SK-N-SH treated with all-trans-retinoic acid at 6 μM for 48 hours (cell line): Measurements from ENCODE around the gene B4GALNT3.

ENCODE experiments used
- ATAC-seq: fragments of 200-7000 bp; cut with Tn5 transposase; 3 replicates; pipeline ENCODE4 v1.9.1; 2020; ENCODE audit warnings: mild to moderate bottlenecking, moderate library complexity
- ARNTL ChIP-seq: fragments of 450-650 bp; formaldehyde crosslinking; IDR thresholded peaks from 2 replicates; pipeline ENCODE4 v1.5.0; 2020; ENCODE audit warnings: low read depth, mild to moderate bottlenecking, moderate library complexity, borderline replicate concordance
- BACH2 ChIP-seq: fragments of 250-450 bp; sonication (Bioruptor Pico); IDR thresholded peaks from 2 replicates; pipeline ENCODE4 v1.9.0; 2021; ENCODE audit warnings: mild to moderate bottlenecking, borderline replicate concordance
- CREB5 ChIP-seq: fragments of 250-450 bp; sonication (Bioruptor Pico); IDR thresholded peaks from 2 replicates; pipeline ENCODE4 v1.5.1; 2020; ENCODE audit warnings: low read depth, mild to moderate bottlenecking, moderate library complexity
- CSDC2 ChIP-seq: fragments of 250-450 bp; sonication (Bioruptor Pico); IDR thresholded peaks from 2 replicates; pipeline ENCODE4 v1.5.0; 2020; ENCODE audit warnings: mild to moderate bottlenecking, moderate library complexity
- CSRNP3 ChIP-seq: fragments of 250-450 bp; sonication (Bioruptor Pico); IDR thresholded peaks from 2 replicates; pipeline ENCODE4 v1.5.1; 2021; ENCODE audit warnings: mild to moderate bottlenecking, moderate library complexity
- ESRRG ChIP-seq: fragments of 250-450 bp; sonication (Bioruptor Pico); IDR thresholded peaks from 2 replicates; pipeline ENCODE4 v1.6.1; 2021; ENCODE audit warnings: mild to moderate bottlenecking
- ISL1 ChIP-seq: fragments of 250-450 bp; sonication (Bioruptor Pico); IDR thresholded peaks from 2 replicates; pipeline ENCODE4 v2.1.2; 2022; ENCODE audit warnings: mild to moderate bottlenecking, moderate library complexity
- OSR1 ChIP-seq: fragments of 250-450 bp; sonication (Bioruptor Pico); IDR thresholded peaks from 2 replicates; pipeline ENCODE4 v1.8.0; 2022; ENCODE audit warnings: moderate library complexity, mild to moderate bottlenecking, inconsistent platforms
- PATZ1 ChIP-seq: fragments of 250-450 bp; sonication (Bioruptor Pico); IDR thresholded peaks from 2 replicates; pipeline ENCODE4 v1.8.0; 2020; ENCODE audit warnings: mild to moderate bottlenecking, moderate library complexity, borderline replicate concordance
- POU6F1 ChIP-seq: fragments of 250-450 bp; sonication (Bioruptor Pico); IDR thresholded peaks from 2 replicates; pipeline ENCODE4 v1.8.0; 2021; ENCODE audit warnings: low read depth, mild to moderate bottlenecking, moderate library complexity, borderline replicate concordance
- PPARA ChIP-seq: fragments of 250-450 bp; sonication (Bioruptor Pico); IDR thresholded peaks from 2 replicates; pipeline ENCODE4 v1.5.0; 2020; ENCODE audit warnings: mild to moderate bottlenecking, borderline replicate concordance
- SNAI2 ChIP-seq: fragments of 250-450 bp; sonication (Bioruptor Pico); IDR thresholded peaks from 2 replicates; pipeline ENCODE4 v1.5.0; 2020; ENCODE audit warnings: mild to moderate bottlenecking, moderate library complexity
- TCF4 ChIP-seq: fragments of 250-450 bp; sonication (Bioruptor Pico); IDR thresholded peaks from 2 replicates; pipeline ENCODE4 v1.8.0; 2021; ENCODE audit warnings: mild to moderate bottlenecking, moderate library complexity, borderline replicate concordance
- TOX ChIP-seq: fragments of 250-450 bp; sonication (Bioruptor Pico); IDR thresholded peaks from 2 replicates; pipeline ENCODE4 v1.8.0; 2021; ENCODE audit warnings: mild to moderate bottlenecking, moderate library complexity, borderline replicate concordance
- TSHZ2 ChIP-seq: fragments of 250-450 bp; sonication (Bioruptor Pico); IDR thresholded peaks from 2 replicates; pipeline ENCODE4 v1.5.0; 2020; ENCODE audit warnings: mild to moderate bottlenecking, moderate library complexity
- ZC3H10 ChIP-seq: fragments of 250-450 bp; sonication (Bioruptor Pico); IDR thresholded peaks from 2 replicates; pipeline ENCODE4 v1.5.1; 2021; ENCODE audit warnings: mild to moderate bottlenecking, moderate library complexity
- ZFP3 ChIP-seq: fragments of 250-450 bp; sonication (Bioruptor Pico); IDR thresholded peaks from 2 replicates; pipeline ENCODE4 v1.5.0; 2020; ENCODE audit warnings: mild to moderate bottlenecking, moderate library complexity
- ZFP30 ChIP-seq: fragments of 450-650 bp; formaldehyde crosslinking; IDR thresholded peaks from 2 replicates; pipeline ENCODE4 v1.5.0; 2022; ENCODE audit warnings: mild to moderate bottlenecking, moderate library complexity
- ZNF565 ChIP-seq: fragments of 450-650 bp; formaldehyde crosslinking; conservative IDR thresholded peaks from 2 replicates; pipeline ENCODE4 v1.5.0; 2020; ENCODE audit warnings: low read depth, mild to moderate bottlenecking, moderate library complexity
- ZNF70 ChIP-seq: fragments of 450-650 bp; formaldehyde crosslinking; IDR thresholded peaks from 2 replicates; pipeline ENCODE4 v1.5.0; 2020; ENCODE audit warnings: mild to moderate bottlenecking, moderate library complexity
- ZNF8 ChIP-seq: fragments of 450-650 bp; formaldehyde crosslinking; IDR thresholded peaks from 2 replicates; pipeline ENCODE4 v1.5.0; 2020; ENCODE audit warnings: mild to moderate bottlenecking, moderate library complexity

B4GALNT3 gene

GRCh38 chr12:554001-554285 lies 94.2 kb downstream of the B4GALNT3 start:
- no peak for ATAC-seq

GRCh38 chr12:556498-556897 lies 96.8 kb downstream of the B4GALNT3 start:
- ATAC-seq: no peak
- TF ChIP-seq TOX (CRISPR knock-in tag) (no peak), SNAI2 (CRISPR knock-in tag) (no peak), ISL1 (no peak), ZFP30 (no peak), BACH2 (no peak), ZNF8 (no peak), CSDC2 (CRISPR knock-in tag) (no peak), PATZ1 (CRISPR knock-in tag) (no peak), ESRRG (no peak), ZNF565 (CRISPR knock-in tag) (no peak), TCF4 (CRISPR knock-in tag) (no peak), CSRNP3 (CRISPR knock-in tag) (no peak)

More at GRCh38 chr12:554001-554285, 94.2 kb downstream of the B4GALNT3 start:
- TF ChIP-seq ZNF8 (no peak), ISL1 (no peak), POU6F1 (CRISPR knock-in tag) (no peak), ARNTL (CRISPR knock-in tag) (no peak), ESRRG (no peak), BACH2 (no peak), CSRNP3 (CRISPR knock-in tag) (no peak), ZFP3 (CRISPR knock-in tag) (no peak), CSDC2 (CRISPR knock-in tag) (no peak), CREB5 (CRISPR knock-in tag) (no peak), ZNF565 (CRISPR knock-in tag) (no peak)

GRCh38 chr12:558580-558979 lies 98.8 kb downstream of the B4GALNT3 start:
- no peak for ATAC-seq
- no peak for TF ChIP-seq CSRNP3 (CRISPR knock-in tag)
- no peak for TF ChIP-seq ARNTL (CRISPR knock-in tag)
- TF ChIP-seq ZNF565 (CRISPR knock-in tag): no peak
- TF ChIP-seq ZFP30: no peak
- no peak for TF ChIP-seq TSHZ2 (CRISPR knock-in tag)
- TF ChIP-seq ZC3H10: no peak
- no peak for TF ChIP-seq OSR1 (CRISPR knock-in tag)
- TF ChIP-seq CSDC2 (CRISPR knock-in tag): no peak
- no peak for TF ChIP-seq PPARA (CRISPR knock-in tag)
- no peak for TF ChIP-seq POU6F1 (CRISPR knock-in tag)
- no peak for TF ChIP-seq CREB5 (CRISPR knock-in tag)
- no peak for TF ChIP-seq ESRRG
- no peak for TF ChIP-seq ZNF70 (CRISPR knock-in tag)
